Right kidney (tissue), 9 donors: Measurements from ENCODE around the gene PLCD4.

Experiments
- DNase-seq: peaks from one replicate; pipeline ENCODE4 v3.0.0-alpha.2; 2016
- long read RNA-seq, 8 donors: transcript quantifications; one replicate each; lab custom pipeline, GENCODE V29; 2026

PLCD4 gene
- long read RNA-seq, donor 1: 0 reads
- long read RNA-seq, donor 2: 0 reads
- long read RNA-seq, donor 3: 0 reads
- long read RNA-seq, donor 4: 0 reads
- long read RNA-seq, donor 5: 0 reads
- long read RNA-seq, donor 6, partial matches to known transcripts: 5 of 5 reads
- long read RNA-seq, donor 6, other reads (novel, unspliced or antisense): 0 of 5 reads
- long read RNA-seq, donor 7, partial matches to known transcripts: 11 of 11 reads
- long read RNA-seq, donor 7, other reads (novel, unspliced or antisense): 0 of 11 reads
- long read RNA-seq, donor 8: 0 reads

- DNase-seq: peak; percentile 39
Observed at GRCh38 chr2:218607436-218608115, at the start of gene PLCD4. TSS of gene PLCD4 (plus strand) at chr2:218607899. CDS start at chr2:218615740, 7,841 bp downstream.

DNA sequence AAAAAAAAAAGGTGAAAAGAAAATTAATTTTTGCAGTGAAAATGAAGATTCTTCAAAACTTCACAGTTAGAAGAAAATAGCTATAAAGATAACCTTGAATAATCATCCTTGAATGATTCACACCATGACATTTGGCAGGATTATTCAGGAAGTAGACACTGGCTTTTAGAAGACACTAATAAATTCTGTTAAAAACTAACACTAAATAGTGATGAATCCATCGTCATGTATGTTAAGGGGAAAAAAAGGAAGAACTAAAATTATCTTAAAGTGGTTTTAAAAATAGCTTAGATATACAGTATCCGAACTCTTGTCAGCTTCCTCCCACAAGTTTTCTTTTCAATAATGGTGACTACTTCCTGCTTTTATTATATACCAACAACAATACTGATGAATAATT is 49.8 kb upstream of the PLCD4 start:
- DNase-seq: no peak

GRCh38 chr2:218558986-218559385 is 48.7 kb upstream of the PLCD4 start:
- peak; percentile 8 for DNase-seq

DNA sequence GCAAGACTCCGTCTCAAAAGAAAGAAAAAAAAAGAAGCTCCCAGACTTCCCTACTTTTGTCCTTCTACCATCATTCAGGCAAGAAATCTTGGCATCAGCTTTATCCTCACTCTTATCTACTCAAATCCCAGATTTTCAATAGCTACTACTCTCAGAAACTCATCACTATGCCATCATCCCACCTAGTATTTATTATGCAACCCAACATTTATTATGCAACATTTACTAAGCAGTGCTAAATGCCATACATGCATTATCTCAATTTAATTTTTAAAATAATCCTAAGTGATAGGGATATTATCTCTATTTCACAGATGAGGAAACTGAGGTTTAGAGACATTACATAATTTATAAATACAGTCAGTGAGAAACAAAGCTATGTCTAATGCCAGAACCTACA is 43.6 kb upstream of the PLCD4 start:
- DNase-seq: no peak

DNA sequence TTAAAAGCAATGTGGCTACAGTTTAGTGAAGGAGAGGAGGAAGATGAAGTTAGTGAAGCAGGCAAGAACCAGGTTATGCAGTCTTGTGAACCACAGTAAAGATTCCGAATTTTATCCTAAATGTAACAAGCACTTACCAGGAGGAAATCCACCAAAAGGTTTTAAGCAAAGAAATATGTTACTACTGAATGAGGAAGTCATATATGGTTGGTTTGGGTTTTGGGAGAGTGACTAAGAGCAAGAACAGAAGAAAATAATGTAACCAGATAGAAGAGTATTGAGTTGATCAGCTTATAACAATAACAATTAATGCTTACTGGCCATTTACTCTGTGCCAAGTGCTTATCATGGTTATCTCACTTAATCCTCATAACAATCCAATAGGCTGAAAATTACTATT is 41.4 kb upstream of the PLCD4 start:
- DNase-seq: no peak

DNA sequence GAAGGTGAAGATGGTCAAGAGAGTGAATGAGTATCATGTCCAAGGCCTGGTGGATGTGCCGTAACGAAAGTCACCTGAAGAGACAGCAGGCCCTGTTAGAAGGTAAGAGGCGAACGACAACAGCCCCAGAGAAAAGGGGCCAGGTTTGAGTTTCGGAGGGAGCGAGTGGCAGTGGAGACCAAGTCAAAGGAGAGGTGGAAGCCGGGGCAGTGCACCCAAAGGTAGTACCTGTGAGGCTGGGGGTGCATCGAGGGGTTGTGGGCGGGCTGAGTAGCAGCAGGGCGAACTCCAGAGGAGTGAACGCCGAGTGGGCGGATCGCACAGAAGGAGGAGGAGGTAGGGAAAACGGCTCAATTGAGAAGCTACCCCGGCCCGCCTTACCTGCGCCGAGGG is 39.9 kb upstream of the PLCD4 start:
- DNase-seq: no peak

GRCh38 chr2:218568190-218569037 is 39.3 kb upstream of the PLCD4 start, which contains the start of the genes CNOT9 and USP37:
TSS of gene CNOT9 (plus strand) at chr2:218568839. CDS start at chr2:218568955, 116 bp downstream.
TSS of gene USP37 (minus strand) at chr2:218568351. CDS start at chr2:218558653, 9,698 bp downstream.
- DNase-seq: peak; percentile 96

GRCh38 chr2:218569038-218569431 is 38.7 kb upstream of the PLCD4 start:
- peak; percentile 84 for DNase-seq

- DNase-seq: peak; percentile 50
Observed at GRCh38 chr2:218569661-218570500, 37.8 kb upstream of the PLCD4 start.

DNA sequence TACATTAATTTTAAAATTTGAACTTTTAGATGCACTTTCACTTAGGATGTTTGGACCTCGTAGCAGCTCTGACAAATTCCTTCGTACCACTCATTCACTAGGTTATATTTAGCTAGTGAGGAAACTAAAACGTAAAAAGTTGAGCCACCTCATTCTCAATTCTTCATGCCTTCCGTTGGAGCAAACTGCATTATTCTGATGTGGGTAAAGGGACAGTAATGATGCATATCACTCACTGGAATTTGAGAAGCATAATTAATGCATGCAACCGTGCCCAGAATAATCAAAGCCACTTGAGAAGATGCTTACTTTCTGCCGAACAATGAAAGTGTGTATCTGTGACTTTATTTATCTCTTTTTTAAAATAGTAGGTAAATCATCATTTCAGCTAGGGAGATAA is 36.8 kb upstream of the PLCD4 start:
- no peak for DNase-seq

DNA sequence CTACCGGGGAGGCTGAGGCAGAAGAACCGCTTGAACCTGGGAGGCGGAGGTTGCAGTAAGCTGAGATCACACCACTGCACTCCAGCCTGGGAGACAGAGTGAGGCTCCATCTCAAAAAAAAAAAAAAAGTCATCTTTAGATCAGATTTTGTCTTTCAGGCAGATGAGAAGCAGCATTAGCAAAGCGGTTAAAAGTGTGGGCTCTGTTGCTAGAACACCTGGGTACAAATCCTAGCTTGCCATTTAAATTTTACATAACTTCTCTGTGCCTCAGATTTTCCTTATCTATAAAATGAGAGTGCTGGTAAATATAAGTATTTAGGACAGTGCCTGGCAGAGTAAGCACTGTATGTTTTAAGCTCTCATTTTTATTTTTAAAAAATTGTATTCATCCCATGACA is 30.8 kb upstream of the PLCD4 start:
- no peak for DNase-seq

DNA sequence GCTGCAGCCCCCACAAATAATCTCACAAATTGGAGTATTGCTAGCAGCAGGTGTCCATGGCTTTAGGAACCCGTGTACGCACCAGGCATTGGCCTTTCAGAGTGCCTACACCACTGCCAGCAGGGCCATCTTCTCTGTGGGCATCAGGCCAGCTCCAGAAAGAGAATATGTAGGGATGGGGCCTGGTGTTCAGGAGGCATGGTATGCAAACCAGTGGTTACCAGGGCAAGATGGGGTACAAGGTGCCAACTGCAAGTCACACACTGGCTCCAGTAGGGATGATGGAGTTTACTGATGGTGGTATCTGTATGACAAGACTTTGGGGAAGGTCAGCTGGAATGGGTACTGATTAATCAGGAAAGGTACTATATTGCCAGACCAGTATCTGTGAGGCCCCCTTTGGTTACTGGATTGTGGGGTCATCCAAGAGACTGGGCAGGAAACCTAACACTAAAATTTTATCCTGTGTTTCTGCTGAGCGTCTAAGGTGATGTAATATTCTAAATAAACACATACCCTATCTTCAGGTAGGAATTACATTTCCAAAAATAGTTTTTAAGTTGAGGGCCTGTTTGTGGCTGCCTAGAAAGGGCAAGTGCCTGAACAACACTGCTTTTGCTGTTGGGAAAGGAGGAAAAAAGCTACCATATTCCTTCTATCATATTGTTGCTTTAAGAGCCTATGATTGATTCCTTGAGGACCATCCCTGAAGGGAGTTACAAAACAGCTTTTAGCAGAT is 30.0 kb upstream of the PLCD4 start:
- DNase-seq: no peak

DNA sequence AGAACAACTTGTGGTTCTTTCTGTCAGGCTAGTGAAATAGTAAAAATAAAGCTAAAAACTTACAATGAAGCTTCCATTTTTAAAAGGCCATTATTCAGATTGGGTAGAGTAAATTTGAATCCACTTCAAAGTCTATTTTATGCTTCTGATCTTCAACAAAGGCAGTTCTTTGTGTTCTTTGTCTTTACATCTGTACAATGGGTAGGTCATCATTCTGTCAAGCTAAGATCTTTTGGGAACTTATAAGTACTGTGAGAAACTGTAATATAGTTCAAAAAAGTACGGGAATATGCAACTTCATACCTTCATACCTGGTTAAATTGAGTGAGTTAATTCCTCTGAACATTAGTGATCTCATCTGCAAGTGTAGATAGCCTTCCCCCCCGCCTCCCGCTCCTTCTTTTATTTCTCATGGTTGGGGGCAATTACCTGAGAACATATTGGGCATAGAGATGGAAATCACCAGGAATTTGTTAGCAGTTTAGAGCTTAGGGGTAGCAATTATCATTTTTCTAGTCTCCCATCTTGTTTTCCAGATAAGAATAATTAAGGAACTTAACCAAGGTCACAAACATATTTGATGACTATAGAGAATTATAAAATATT is 29.3 kb upstream of the PLCD4 start:
- no peak for DNase-seq

GRCh38 chr2:218582076-218582475 is 25.6 kb upstream of the PLCD4 start:
- DNase-seq: no peak

DNA sequence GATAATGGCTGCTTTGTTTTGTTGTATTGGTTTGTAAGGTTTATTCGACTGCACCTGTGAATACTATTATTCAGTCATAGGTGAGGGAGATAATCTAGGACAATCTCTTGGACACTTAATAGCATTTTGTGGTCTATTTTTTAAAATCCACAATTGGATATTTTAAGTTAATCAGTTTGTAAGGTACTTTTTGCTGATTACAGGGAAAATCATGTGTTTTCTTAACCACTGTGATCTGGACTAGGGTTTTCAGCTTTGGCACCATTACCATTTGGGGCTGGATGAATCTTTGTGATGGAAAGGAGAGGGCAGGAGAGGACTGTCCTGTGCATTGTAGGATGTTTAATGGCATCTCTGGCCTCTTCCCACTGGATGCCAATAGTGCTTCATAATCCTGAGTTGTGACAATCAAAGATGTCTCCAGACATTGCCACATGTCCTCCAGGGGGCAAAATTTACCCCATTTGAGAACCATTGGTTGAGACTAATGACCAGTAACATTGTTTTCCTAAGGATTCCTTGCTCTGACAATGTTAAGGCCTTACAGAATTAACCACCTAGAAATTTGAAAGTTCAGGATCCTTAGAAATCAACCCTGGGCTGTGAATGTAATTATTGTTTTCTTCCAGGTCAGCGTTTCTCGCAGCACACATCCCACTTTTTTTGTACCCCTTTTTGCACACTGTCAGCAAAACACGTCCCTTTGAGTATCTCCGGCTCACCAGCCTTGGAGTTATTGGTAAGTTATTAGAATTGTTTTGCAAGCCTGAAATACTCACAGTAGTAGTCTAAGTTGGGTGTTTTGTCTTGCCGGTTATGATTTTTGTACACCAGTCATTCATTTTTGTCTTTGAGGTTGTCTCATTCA is 23.5 kb upstream of the PLCD4 start:
- no peak for DNase-seq

DNA sequence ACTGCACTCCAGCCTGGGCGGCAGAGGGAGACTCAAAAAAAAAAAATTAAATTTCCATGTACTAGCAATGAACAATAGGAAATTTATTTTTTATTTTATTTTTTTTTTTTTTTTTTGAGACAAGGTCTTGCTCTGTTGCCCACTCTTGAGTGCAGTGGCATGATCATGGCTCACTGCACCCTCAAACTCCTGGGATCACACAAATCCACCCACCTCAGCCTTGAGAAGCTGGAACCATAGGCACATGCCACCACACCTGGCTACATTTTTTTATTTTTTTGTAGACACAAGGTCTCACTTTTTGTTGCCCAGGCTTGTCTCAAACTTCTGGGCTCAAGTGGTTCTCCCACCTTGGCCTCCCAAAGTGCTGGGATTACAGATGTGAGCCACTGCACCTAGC is 22.2 kb upstream of the PLCD4 start:
- no peak for DNase-seq

DNA sequence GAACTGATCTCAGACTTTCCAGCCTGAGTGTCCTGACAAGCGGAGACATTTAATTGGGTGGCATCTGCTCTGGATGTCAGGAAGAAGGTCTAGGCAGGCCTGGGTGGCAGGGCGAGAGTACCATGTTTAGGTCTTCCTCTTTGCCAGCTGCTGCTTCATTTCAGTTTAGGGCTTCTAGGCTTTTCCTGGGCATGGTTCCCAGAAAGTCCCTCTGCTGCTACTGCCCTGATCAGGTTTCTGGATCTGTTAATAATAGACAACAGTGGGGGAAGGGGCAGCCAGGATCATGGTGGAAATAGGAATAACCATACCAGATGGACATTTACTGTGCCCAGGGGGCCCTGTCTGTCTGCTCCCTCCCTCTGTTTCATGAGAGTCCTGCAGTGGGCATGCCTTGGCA is 2.3 kb upstream of the PLCD4 start:
- DNase-seq: no peak

DNA sequence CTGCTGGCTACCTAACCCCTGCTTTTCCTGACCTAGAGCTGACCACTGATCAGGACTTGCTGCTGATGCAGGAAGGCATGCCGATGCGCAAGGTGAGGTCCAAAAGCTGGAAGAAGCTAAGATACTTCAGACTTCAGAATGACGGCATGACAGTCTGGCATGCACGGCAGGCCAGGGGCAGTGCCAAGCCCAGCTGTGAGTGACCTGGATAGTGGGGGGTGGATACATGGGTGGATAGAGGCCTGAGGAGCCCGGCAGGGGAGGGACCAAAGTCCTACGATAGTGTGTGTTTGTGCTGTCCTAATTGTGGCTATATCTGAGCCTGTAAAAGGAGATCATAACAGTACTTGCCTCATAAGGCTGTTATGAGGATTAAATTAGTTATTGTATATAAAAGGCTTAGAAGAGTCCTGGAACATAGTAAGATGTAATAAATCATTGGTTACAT is 8.2 kb downstream of the PLCD4 start:
- no peak for DNase-seq

GRCh38 chr2:218618102-218618860 is 10.6 kb downstream of the PLCD4 start:
- no peak for DNase-seq
